GM21576 (cell line): Measurements from ENCODE around the gene SPEM1.
A peak's percentile ranks its signal among the peaks of the same experiment; 100 is the strongest.

Experiments used
- ATAC-seq: cut with Tn5 transposase; IDR thresholded peaks from one replicate; pipeline ENCODE4 v1.9.1; 2021; ENCODE audit warnings: mild to moderate bottlenecking, moderate library complexity; ENCODE audit not compliant: unreplicated experiment

SPEM1 gene

GRCh38 chr17:7396147-7396546 is 24.0 kb upstream of the SPEM1 start:
- no peak for ATAC-seq

- ATAC-seq: no peak
Observed at GRCh38 chr17:7398612-7399011, 21.5 kb upstream of the SPEM1 start.

- no peak for ATAC-seq
Observed at GRCh38 chr17:7403043-7403726, 16.9 kb upstream of the SPEM1 start.

- no peak for ATAC-seq
Observed at GRCh38 chr17:7403727-7403976, 16.5 kb upstream of the SPEM1 start.

GRCh38 chr17:7403977-7404736 is 16.0 kb upstream of the SPEM1 start, which contains the start of gene TMEM256:
TSS of gene TMEM256 (minus strand) at chr17:7404097. CDS start at chr17:7404084, 13 bp downstream.
- peak; percentile 87 for ATAC-seq

- no peak for ATAC-seq
Observed at GRCh38 chr17:7404737-7405349, 15.3 kb upstream of the SPEM1 start.

GRCh38 chr17:7405350-7406234 is 14.5 kb upstream of the SPEM1 start:
- no peak for ATAC-seq

GRCh38 chr17:7406235-7406825 is 13.8 kb upstream of the SPEM1 start:
- no peak for ATAC-seq

GRCh38 chr17:7407082-7407481 is 13.0 kb upstream of the SPEM1 start:
- ATAC-seq: no peak

GRCh38 chr17:7407485-7408251 is 12.5 kb upstream of the SPEM1 start, which contains the start of gene NLGN2:
TSS of gene NLGN2 (plus strand) at chr17:7407845. CDS start at chr17:7408256, 411 bp downstream.
- ATAC-seq: no peak

GRCh38 chr17:7408252-7408727 is 11.8 kb upstream of the SPEM1 start:
- no peak for ATAC-seq

- ATAC-seq: no peak
Observed at GRCh38 chr17:7408863-7409262, 11.3 kb upstream of the SPEM1 start.

GRCh38 chr17:7409716-7410115 is 10.4 kb upstream of the SPEM1 start:
- ATAC-seq: no peak

GRCh38 chr17:7410634-7411426 is 9.3 kb upstream of the SPEM1 start:
- ATAC-seq: no peak

- ATAC-seq: no peak
Observed at GRCh38 chr17:7411427-7411750, 8.7 kb upstream of the SPEM1 start.

GRCh38 chr17:7413346-7413985 is 6.7 kb upstream of the SPEM1 start:
- no peak for ATAC-seq

GRCh38 chr17:7414837-7415236 is 5.3 kb upstream of the SPEM1 start:
- ATAC-seq: no peak

- ATAC-seq: no peak
Observed at GRCh38 chr17:7415784-7416183, 4.3 kb upstream of the SPEM1 start.

GRCh38 chr17:7416323-7416722 is 3.8 kb upstream of the SPEM1 start:
- no peak for ATAC-seq
